Testis (tissue), 3 donors: ENCODE measurements around the gene ALDH16A1. TPM values are rescaled to one million over a fixed set of nuclear protein-coding genes. Genes with fewer than 3 reads are reported as not detected.

Experiments
- DNase-seq: peaks from one replicate; pipeline ENCODE4 v3.0.0-alpha.2; 2019
- H3K27ac ChIP-seq, 2 donors: fragments of 200-600 bp; sonication (generic); one replicate each; pipeline ENCODE4 v1.5.1; 2019
- H3K27me3 ChIP-seq: fragments of 200-600 bp; sonication (generic); one replicate; pipeline ENCODE4 v1.5.1; 2019
- H3K36me3 ChIP-seq: fragments of 200-600 bp; sonication (generic); one replicate; pipeline ENCODE4 v1.5.1; 2017; ENCODE audit warnings: low read depth; ENCODE audit errors: missing control alignments
- H3K4me1 ChIP-seq: fragments of 200-600 bp; sonication (generic); one replicate; pipeline ENCODE4 v1.5.1; 2019
- H3K4me3 ChIP-seq, 2 donors: fragments of 200-600 bp; sonication (generic); one replicate each; pipeline ENCODE4 v1.5.1; 2017 to 2019
- H3K9me3 ChIP-seq: fragments of 200-600 bp; sonication (generic); one replicate; pipeline ENCODE4 v1.5.1; 2017
- POLR2A ChIP-seq: fragments of 450-650 bp; IDR thresholded peaks from one replicate; pipeline ENCODE4 v1.6.1; 2017; ENCODE audit warnings: antibody characterized with exemption, mild to moderate bottlenecking, moderate library complexity
- WGBS, 2 donors: methylation state at CpG; one replicate each; pipeline ENCODE4 v1.1.5; 2018; 5-methylcytosine and 5-hydroxymethylcytosine counted together
- intact Hi-C: fragments of 100-400 bp; cut with DNase I; formaldehyde crosslinking; loops from one replicate; pipeline ENCODE4 v1.15.1; 2023; ENCODE audit warnings: low total_unique reads
- polyA plus RNA-seq: library from polyadenylated mRNA; stranded (reverse); fragments of 350-450 nt; fragmentation: Illumina TruSeq; extraction: RNeasy Lipid Tissue Mini Kit (QIAGEN cat#74804); gene quantifications from one replicate; pipeline ENCODE4 v1.2.3, GENCODE V29; 2014; ENCODE audit warnings: low read depth, low replicate concordance; ENCODE audit not compliant: insufficient read depth
- total RNA-seq, 2 donors: library from RNA; depleted of rRNA; stranded (reverse); fragments of >200 nt; gene quantifications; one replicate each; pipeline ENCODE4 v1.2.3, GENCODE V29; 2016
- TF ChIP-seq, protein P1 (sequence below), 3 experiments: fragments of 450-650 bp in 2 of 3; fragments of 200-600 bp in 1 of 3; sonication (generic) in 1 of 3; IDR thresholded peaks; one replicate each; pipeline ENCODE4 v1.5.1; 2016 to 2019; ENCODE audit warnings: antibody characterized with exemption in 3 of 3, mild to moderate bottlenecking in 2 of 3, moderate library complexity in 1 of 3

The ALDH16A1 gene
- total and polyA plus RNA-seq, 3 donors from 2014 or later = 8.5 to 24.7 (median 22.4) TPM

GRCh38 chr19:49441210-49441959 lies 11.6 kb upstream of the ALDH16A1 start, which contains the start of gene SLC17A7:
SLC17A7 (minus strand) TSS chr19:49441527; CDS start chr19:49441379, 148 bp downstream.
- peaks cover 11% of the 10 kb centered on the region for H3K4me1 ChIP-seq
- H3K27me3 ChIP-seq = no peaks in the 10 kb centered on the region
- no peaks in the 10 kb centered on the region for H3K9me3 ChIP-seq
- H3K36me3 ChIP-seq = no peaks in the 10 kb centered on the region
- peak; percentile 64 for DNase-seq
- intact Hi-C loops = loop anchor here (10.0 kb wide), 1 partner anchor 47 kb away; no protein-coding TSS in a partner anchor
- TF ChIP-seq, protein P1, sequence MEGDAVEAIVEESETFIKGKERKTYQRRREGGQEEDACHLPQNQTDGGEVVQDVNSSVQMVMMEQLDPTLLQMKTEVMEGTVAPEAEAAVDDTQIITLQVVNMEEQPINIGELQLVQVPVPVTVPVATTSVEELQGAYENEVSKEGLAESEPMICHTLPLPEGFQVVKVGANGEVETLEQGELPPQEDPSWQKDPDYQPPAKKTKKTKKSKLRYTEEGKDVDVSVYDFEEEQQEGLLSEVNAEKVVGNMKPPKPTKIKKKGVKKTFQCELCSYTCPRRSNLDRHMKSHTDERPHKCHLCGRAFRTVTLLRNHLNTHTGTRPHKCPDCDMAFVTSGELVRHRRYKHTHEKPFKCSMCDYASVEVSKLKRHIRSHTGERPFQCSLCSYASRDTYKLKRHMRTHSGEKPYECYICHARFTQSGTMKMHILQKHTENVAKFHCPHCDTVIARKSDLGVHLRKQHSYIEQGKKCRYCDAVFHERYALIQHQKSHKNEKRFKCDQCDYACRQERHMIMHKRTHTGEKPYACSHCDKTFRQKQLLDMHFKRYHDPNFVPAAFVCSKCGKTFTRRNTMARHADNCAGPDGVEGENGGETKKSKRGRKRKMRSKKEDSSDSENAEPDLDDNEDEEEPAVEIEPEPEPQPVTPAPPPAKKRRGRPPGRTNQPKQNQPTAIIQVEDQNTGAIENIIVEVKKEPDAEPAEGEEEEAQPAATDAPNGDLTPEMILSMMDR (IDR thresholded peaks at IDR 0.05) = no peak
- TF ChIP-seq POLR2A = no peak
- H3K27ac ChIP-seq = peak within 1 kb of the TSS in 1 of 2 donors; percentile 77
- peak within 1 kb of the TSS; percentile 23 to 41 for H3K4me3 ChIP-seq
- 2 to 3% methylated on average over 27 to 56 of the region's 56 CpGs for WGBS, 2 donors

- Histone ChIP-seq H3K36me3 (no peaks in the 10 kb centered on the region), H3K27me3 (no peaks in the 10 kb centered on the region), H3K27ac (peak overlapping the region in 1 of 2 donors; percentile 77), H3K9me3 (no peaks in the 10 kb centered on the region), H3K4me1 (peaks cover 11% of the 10 kb centered on the region), H3K4me3 (no peak overlapping the region)
- TF ChIP-seq POLR2A = no peak
- TF ChIP-seq, protein P1 (IDR thresholded peaks at IDR 0.05) = no peak
- intact Hi-C loops = loop anchor here (10.0 kb wide), 1 partner anchor 47 kb away; no protein-coding TSS in a partner anchor
- DNase-seq = no peak
- whole genome bisulfite sequencing, 2 donors = 11 to 20% methylated on average over 14 of the region's 14 CpGs
These were observed 11.1 kb upstream of the ALDH16A1 start for GRCh38 chr19:49441960-49442350.

- Histone ChIP-seq H3K9me3 (no peaks in the 10 kb centered on the region), H3K4me3 (peak overlapping the region in 1 of 2 donors; percentile 64), H3K27ac (peak overlapping the region in 1 of 2 donors; percentile 77), H3K27me3 (no peaks in the 10 kb centered on the region), H3K4me1 (peaks cover 11% of the 10 kb centered on the region), H3K36me3 (no peaks in the 10 kb centered on the region)
- peak; percentile 41 for DNase-seq
- 2 to 5% methylated on average over 11 of the region's 11 CpGs for WGBS, 2 donors
- TF ChIP-seq, protein P1 (IDR thresholded peaks at IDR 0.05) = no peak
- no peak for TF ChIP-seq POLR2A
- intact Hi-C loops = loop anchor here (10.0 kb wide), 1 partner anchor 48 kb away; no protein-coding TSS in a partner anchor
These were observed 10.7 kb upstream of the ALDH16A1 start for GRCh38 chr19:49442354-49442753.

DNA sequence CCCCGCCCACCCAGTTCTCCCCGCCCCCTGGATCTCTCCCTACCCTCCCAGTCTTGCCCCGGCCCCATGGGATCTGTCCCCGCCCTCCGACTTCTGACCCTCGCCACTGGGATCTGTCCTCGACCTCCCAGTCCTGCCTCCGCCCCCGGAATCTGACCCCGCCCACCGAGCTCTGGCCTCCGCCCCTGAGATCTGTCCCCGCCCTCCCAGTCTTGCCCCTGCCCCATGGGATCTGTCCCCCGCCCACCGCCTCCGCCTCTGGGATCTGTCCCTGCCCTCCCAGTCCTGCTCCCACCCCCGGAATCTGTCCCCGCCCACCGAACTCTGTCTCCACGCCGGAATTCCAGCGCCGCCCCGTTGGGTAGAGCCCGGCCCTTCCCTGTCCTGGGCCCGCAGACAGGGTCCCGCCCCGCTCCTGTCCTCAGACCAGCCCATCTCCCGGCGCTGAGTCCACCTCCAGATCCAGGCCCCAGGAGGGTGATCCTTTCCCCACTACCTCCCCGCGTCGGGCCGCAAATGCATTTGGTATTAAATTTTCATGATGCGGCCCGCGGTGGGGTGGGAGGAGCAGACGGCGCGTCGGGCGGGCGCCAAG lies 10.2 kb upstream of the ALDH16A1 start:
- WGBS, 2 donors = 2% methylated on average over 40 to 41 of the region's 43 CpGs
- intact Hi-C loops = loop anchor here (10.0 kb wide), 1 partner anchor 48 kb away; no protein-coding TSS in a partner anchor
- Histone ChIP-seq H3K36me3 (no peaks in the 10 kb centered on the region), H3K9me3 (no peaks in the 10 kb centered on the region), H3K27me3 (no peaks in the 10 kb centered on the region), H3K4me3 (peak overlapping the region; percentile 42 to 64), H3K27ac (peak overlapping the region; percentile 74 to 77), H3K4me1 (peaks cover 11% of the 10 kb centered on the region)
- DNase-seq = peak; percentile 89
- no peak for TF ChIP-seq POLR2A
- TF ChIP-seq, protein P1 (IDR thresholded peaks at IDR 0.05) = no peak
